Thyroid gland (tissue), 4 donors: ENCODE data around the gene C19orf25. TPM values are rescaled to one million over a fixed set of nuclear protein-coding genes. Genes with fewer than 3 reads are reported as not detected.

Experiments
- DNase-seq, 2 donors: peaks; one replicate each; pipeline ENCODE4 v3.0.0-alpha.2; 2019
- H3K27ac ChIP-seq, 3 donors: fragments of 200-600 bp; sonication (generic); 1 replicate in 2 of 3; 2 replicates in 1 of 3; pipeline ENCODE4 v1.5.1; 2016 to 2019; ENCODE audit warnings: mild to moderate bottlenecking in 1 of 3, moderate library complexity in 1 of 3
- H3K27me3 ChIP-seq: fragments of 200-600 bp; sonication (generic); one replicate; pipeline ENCODE4 v1.5.1; 2019
- H3K36me3 ChIP-seq, 2 donors: fragments of 200-600 bp; sonication (generic); one replicate each; pipeline ENCODE4 v1.5.1; 2016 to 2019
- H3K4me1 ChIP-seq, 2 donors: fragments of 200-600 bp; sonication (generic); one replicate each; pipeline ENCODE4 v1.5.1; 2017 to 2019
- H3K4me3 ChIP-seq, 3 donors: fragments of 200-600 bp; sonication (generic); replicated peaks in 1 of 3; 1 replicate in 2 of 3; 2 replicates in 1 of 3; pipeline ENCODE4 v1.5.1; 2016; ENCODE audit warnings: mild to moderate bottlenecking in 1 of 3
- H3K9me3 ChIP-seq: fragments of 200-600 bp; sonication (generic); one replicate; pipeline ENCODE4 v1.5.1; 2017
- POLR2A ChIP-seq, 2 donors: fragments of 450-650 bp; IDR thresholded peaks; one replicate each; pipeline ENCODE4 v1.6.1; 2017; ENCODE audit warnings: antibody characterized with exemption in 2 of 2, mild to moderate bottlenecking in 2 of 2, moderate library complexity in 1 of 2
- WGBS, 2 donors: methylation state at CpG; one replicate each; pipeline ENCODE4 v1.1.5; 2017; 5-methylcytosine and 5-hydroxymethylcytosine counted together
- intact Hi-C: fragments of 100-400 bp; cut with DNase I; formaldehyde crosslinking; loops from one replicate; pipeline ENCODE4 v1.15.1; 2023
- total RNA-seq, 4 donors: library from RNA; depleted of rRNA; stranded (reverse); fragments of >200 nt; gene quantifications; one replicate each; pipeline ENCODE4 v1.2.3, GENCODE V29; 2016
- TF ChIP-seq, protein P1 (sequence below), 6 experiments: fragments of 200-600 bp in 3 of 6; fragments of 450-650 bp in 3 of 6; sonication (generic) in 3 of 6; IDR thresholded peaks; one replicate each; pipeline ENCODE4 v1.5.1; 2016 to 2019; ENCODE audit warnings: antibody characterized with exemption in 6 of 6, mild to moderate bottlenecking in 2 of 6, inconsistent platforms in 1 of 6, moderate library complexity in 1 of 6

Gene C19orf25
- total RNA-seq, 4 donors from 2014 or later: 47.0 to 64.9 (median 56.5) TPM

DNA sequence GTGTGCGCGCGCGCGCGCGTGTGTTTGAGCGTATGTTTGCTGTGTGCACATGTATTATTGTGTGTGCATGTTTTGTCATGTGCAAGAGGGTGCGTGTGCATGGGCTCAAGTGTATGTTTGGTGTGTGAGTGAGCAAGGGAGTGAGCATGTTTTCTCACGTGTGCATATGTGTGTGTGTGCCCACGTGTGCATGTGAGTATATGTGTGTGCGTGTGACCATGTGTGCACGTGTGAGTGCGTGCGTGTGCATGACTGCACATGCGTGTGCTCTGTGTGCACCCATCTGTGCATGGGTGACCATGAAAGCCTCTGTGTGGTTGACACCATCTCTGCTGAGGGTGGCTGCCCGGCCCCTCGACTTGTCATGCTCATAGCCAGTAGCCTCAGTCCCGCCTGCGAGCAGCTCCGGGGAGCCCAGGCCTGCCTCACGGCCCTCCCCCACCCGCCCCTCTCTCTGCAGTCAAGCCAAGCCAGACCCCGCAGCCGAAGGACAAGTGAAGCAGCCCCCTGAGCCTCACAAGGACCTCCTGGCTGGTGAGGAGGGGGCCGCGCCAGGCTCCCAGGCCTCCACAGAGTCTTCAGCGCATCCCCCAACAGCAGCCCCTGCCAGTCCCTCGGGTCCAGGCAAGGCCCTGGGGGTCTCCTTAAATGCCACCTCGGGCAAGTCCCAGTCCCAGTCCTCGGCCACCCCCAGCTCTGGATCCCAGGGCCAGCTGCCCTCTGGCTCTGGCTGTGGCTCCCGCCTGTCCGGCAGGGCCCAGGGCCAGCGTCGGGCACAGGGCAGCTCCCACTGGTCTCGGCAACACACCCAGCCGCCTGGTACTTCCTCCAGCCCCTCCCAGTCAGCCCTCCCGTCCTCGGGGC, 17.9 kb upstream of the C19orf25 start:
- no peak for TF ChIP-seq POLR2A (IDR thresholded peaks at IDR 0.05)
- TF ChIP-seq, protein P1, sequence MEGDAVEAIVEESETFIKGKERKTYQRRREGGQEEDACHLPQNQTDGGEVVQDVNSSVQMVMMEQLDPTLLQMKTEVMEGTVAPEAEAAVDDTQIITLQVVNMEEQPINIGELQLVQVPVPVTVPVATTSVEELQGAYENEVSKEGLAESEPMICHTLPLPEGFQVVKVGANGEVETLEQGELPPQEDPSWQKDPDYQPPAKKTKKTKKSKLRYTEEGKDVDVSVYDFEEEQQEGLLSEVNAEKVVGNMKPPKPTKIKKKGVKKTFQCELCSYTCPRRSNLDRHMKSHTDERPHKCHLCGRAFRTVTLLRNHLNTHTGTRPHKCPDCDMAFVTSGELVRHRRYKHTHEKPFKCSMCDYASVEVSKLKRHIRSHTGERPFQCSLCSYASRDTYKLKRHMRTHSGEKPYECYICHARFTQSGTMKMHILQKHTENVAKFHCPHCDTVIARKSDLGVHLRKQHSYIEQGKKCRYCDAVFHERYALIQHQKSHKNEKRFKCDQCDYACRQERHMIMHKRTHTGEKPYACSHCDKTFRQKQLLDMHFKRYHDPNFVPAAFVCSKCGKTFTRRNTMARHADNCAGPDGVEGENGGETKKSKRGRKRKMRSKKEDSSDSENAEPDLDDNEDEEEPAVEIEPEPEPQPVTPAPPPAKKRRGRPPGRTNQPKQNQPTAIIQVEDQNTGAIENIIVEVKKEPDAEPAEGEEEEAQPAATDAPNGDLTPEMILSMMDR (IDR thresholded peaks at IDR 0.05): no peak
- H3K4me3 ChIP-seq: no peak overlapping the region
- 65 to 75% methylated on average over 21 to 31 of the region's 39 CpGs for whole genome bisulfite sequencing, 2 donors
- no peaks in the 10 kb centered on the region for H3K36me3 ChIP-seq
- no peaks in the 10 kb centered on the region for H3K4me1 ChIP-seq
- no peaks in the 10 kb centered on the region for H3K27me3 ChIP-seq
- DNase-seq: no peak
- H3K9me3 ChIP-seq: no peaks in the 10 kb centered on the region
- intact Hi-C loops: no loop called here
- no peak overlapping the region for H3K27ac ChIP-seq

DNA sequence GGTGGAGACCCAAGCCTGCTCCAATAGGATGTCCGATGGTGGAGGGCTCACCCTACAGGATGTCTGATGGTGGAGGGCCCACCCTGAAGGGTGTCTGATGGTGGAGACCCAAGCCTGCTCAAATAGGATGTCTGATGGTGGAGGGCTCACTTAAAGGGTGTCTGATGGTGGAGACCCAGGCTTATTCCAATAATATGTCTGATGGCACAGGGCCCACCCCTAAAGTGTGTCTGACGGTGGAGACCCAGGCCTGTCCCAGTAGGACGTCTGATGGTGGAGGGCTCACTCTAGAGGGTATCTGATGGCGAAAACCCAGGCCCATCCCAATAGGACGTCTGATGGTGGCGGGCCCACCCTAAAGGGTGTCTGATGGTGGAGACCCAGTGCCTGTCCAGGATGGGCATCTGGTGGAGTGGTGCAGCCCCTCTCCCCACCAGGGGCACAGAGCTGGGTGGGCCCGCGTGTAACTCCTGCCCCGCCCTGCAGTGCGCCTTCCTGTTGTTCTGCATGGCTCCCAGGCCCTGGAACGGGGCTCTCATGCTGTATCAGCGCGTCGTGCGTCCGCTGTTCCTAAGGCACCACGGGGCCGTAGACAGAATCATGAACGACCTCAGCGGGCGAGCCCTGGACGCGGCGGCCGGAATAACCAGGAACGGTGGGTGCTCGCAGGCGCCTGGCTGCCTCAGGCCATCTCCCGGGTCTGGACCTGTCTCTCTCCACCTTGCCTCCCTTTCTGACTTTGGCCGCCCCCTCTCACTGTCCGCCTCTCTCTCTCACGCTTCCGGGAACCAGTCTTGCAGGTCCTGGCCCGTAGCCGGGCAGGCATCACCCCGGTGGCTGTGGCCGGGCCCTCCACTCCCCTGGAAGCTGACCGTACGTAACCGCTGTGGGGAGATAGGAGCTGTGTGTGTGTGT, 17.0 kb upstream of the C19orf25 start:
- WGBS, 2 donors: 64 to 67% methylated on average over 19 to 32 of the region's 40 CpGs
- no peaks in the 10 kb centered on the region for H3K9me3 ChIP-seq
- H3K36me3 ChIP-seq: no peaks in the 10 kb centered on the region
- TF ChIP-seq, protein P1 (IDR thresholded peaks at IDR 0.05): no peak
- TF ChIP-seq POLR2A (IDR thresholded peaks at IDR 0.05): no peak
- no peak overlapping the region for H3K4me3 ChIP-seq
- H3K27ac ChIP-seq: no peak overlapping the region
- intact Hi-C loops: no loop called here
- DNase-seq: peak in 1 of 2 donors; percentile 21
- H3K27me3 ChIP-seq: no peaks in the 10 kb centered on the region
- H3K4me1 ChIP-seq: peaks cover 7 to 8% of the 10 kb centered on the region in 2 donors

DNA sequence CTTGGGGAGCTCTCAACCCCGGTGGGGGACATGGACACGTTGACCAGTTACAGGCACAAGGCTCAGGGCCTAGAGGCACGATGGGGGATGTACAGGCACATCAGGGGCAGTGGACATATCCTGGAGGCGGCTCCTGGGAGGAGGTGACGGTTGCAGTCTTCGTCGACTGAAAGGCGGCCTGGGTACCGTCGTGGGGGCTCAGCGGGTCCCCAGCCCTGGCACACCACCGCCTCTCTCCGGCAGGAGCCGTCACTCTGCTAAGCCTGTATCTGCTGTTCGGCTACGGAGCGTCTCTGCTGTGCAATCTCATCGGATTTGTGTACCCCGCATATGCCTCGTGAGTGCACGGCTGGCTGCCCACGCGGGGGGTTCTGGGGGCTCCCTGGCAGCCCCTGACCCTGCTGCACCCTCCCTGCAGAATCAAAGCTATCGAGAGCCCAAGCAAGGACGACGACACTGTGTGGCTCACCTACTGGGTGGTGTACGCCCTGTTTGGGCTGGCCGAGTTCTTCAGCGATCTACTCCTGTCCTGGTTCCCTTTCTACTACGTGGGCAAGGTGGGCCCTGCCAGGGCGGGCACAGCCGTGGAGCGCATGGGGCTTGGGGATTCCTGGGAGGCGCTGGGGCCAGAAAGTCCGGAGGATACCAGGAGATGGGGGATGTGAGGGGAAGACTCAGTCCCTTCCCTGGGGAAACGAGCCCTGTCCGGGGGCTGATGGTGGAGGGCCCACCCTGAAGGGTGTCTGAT, 16.2 kb upstream of the C19orf25 start:
- Histone ChIP-seq H3K36me3 (no peaks in the 10 kb centered on the region), H3K9me3 (no peaks in the 10 kb centered on the region), H3K4me1 (peaks cover 7 to 8% of the 10 kb centered on the region in 2 donors), H3K27me3 (no peaks in the 10 kb centered on the region), H3K27ac (no peak overlapping the region), H3K4me3 (no peak overlapping the region)
- TF ChIP-seq, protein P1 (IDR thresholded peaks at IDR 0.05): no peak
- DNase-seq: no peak
- intact Hi-C loops: no loop called here
- 86 to 89% methylated on average over 31 to 34 of the region's 37 CpGs for WGBS, 2 donors

DNA sequence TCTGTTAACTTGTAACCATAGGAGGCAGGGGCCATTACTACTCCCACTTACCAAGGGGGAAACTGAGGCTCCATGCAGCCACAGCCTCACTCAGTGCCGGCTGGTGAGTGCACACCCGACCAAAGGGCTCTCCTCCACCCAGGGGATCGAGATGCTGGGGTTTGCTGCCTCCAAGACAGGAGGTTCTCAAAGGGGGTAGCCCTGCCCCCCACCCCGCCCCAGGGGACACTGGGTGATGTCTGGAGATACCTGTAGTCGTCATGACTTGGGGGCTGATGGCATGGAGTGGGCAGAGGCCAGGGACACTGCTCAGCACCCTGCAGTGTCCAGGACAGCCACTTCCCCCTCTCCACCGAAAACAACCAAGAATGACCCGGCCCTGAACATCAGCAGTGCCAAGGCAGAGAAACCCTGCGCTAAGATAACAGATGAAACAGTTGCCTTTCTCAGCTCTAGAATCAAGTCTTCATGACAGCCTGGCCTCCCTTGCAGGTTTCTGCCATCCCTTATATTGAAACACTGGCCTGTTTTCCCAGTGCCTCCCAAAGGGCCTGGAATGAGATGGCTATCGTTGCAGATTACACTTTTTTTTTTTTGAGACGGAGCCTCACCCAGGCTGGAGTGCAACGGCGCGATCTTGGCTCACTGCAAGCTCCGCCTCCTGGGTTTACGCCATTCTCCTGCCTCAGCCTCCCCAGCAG, 15.2 kb upstream of the C19orf25 start:
- intact Hi-C loops: no loop called here
- no peak for DNase-seq

More for the DNA sequence above, 15.2 kb upstream of the C19orf25 start:
- Histone ChIP-seq H3K27me3 (no peaks in the 10 kb centered on the region), H3K4me3 (no peak overlapping the region), H3K4me1 (peaks cover 12 to 14% of the 10 kb centered on the region in 2 donors), H3K36me3 (no peaks in the 10 kb centered on the region), H3K9me3 (no peaks in the 10 kb centered on the region), H3K27ac (no peak overlapping the region)
- no peak for TF ChIP-seq POLR2A (IDR thresholded peaks at IDR 0.05)
- TF ChIP-seq, protein P1 (IDR thresholded peaks at IDR 0.05): no peak
- WGBS, 2 donors: 62 to 66% methylated on average over 11 to 15 of the region's 15 CpGs
